ENCODE results near the gene GREB1L. TPM values are rescaled to one million over a fixed set of nuclear protein-coding genes. Genes with fewer than 3 reads are reported as not detected.

GREB1L gene
- total and polyA plus RNA-seq, 2 donors (not counting 1 experiment from before 2014, with no cell fraction given): not detected

DNA sequence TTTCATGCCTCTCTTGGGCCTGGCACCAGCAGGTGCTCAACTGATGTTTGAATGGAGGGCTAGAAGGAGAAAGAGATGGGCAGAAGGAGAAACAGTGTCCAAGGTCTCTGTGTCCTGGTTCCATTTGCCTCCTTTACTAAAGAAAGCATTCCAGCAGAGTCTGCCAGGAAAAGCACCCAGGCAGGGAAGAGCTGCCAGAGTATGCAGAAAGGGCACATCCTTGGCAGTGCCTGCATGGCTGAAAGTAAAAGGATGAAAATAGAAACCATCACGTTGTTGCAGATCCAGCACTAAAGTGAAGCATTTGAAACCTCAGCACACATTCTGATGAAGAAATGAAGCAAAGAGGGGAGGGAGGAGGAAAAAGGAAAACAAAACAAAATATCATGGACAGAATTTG lies 216.3 kb downstream of the GREB1L start:
- ChIA-PET CTCF (no interaction called here), POLR2A (no interaction called here)
- H3K79me2 ChIP-seq (ENCODE audit: control insufficient read depth, insufficient read depth, low read length): no peaks in the 10 kb centered on the region
- no peaks in the 10 kb centered on the region for H4K20me1 ChIP-seq (ENCODE audit: control insufficient read depth, insufficient read depth, low read length, poor library complexity, severe bottlenecking)
- no peak for DNase-seq
- no peaks in the 10 kb centered on the region for H3K4me1 ChIP-seq (ENCODE audit: control insufficient read depth in 2 of 2, insufficient read depth in 2 of 2, low read length in 2 of 2)
- no peak overlapping the region for H3K27ac ChIP-seq (ENCODE audit: low read length in 2 of 2)
- 88% methylated on average over 1 of the region's 1 CpG for WGBS (ENCODE audit: insufficient coverage)
- Mint-ChIP-seq H3K4me1 (no peaks in the 10 kb centered on the region), H3K9me3 (ENCODE audit: insufficient read depth) (no peaks in the 10 kb centered on the region), H3K27ac (no peak overlapping the region), H3K27me3 (peaks cover 25% of the 10 kb centered on the region), H3K4me3 (no peak overlapping the region)
- ATAC-seq (ENCODE audit: low read depth): no peak
- no peaks in the 10 kb centered on the region for H3K36me3 ChIP-seq (replicated peaks in 1 of 2; ENCODE audit: control extremely low read depth in 1 of 2, control insufficient read depth in 1 of 2, extremely low read depth in 1 of 2, insufficient read depth in 2 of 2, low read length in 1 of 2)
- no peak overlapping the region for H3K4me2 ChIP-seq (replicated peaks; ENCODE audit: low read depth, low read length, poor library complexity, severe bottlenecking)
- no peak overlapping the region for H2AFZ ChIP-seq (ENCODE audit: insufficient read depth, low read depth, low read length, poor library complexity, severe bottlenecking)
- intact Hi-C loops (cut with micrococcal nuclease): no loop called here
- no peak overlapping the region for H3K4me3 ChIP-seq (ENCODE audit: control extremely low read depth in 1 of 5, extremely low read depth in 1 of 5, insufficient read depth in 1 of 5, low read depth in 2 of 5, low read length in 4 of 5)
- H3K9ac ChIP-seq (ENCODE audit: low read length): no peak overlapping the region
- TF ChIP-seq, protein P1, sequence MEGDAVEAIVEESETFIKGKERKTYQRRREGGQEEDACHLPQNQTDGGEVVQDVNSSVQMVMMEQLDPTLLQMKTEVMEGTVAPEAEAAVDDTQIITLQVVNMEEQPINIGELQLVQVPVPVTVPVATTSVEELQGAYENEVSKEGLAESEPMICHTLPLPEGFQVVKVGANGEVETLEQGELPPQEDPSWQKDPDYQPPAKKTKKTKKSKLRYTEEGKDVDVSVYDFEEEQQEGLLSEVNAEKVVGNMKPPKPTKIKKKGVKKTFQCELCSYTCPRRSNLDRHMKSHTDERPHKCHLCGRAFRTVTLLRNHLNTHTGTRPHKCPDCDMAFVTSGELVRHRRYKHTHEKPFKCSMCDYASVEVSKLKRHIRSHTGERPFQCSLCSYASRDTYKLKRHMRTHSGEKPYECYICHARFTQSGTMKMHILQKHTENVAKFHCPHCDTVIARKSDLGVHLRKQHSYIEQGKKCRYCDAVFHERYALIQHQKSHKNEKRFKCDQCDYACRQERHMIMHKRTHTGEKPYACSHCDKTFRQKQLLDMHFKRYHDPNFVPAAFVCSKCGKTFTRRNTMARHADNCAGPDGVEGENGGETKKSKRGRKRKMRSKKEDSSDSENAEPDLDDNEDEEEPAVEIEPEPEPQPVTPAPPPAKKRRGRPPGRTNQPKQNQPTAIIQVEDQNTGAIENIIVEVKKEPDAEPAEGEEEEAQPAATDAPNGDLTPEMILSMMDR (IDR thresholded peaks at IDR 0.05): no peak
- TF ChIP-seq EZH2 (IDR thresholded peaks at IDR 0.05; ENCODE audit: borderline replicate concordance, insufficient read depth, low read depth, low read length, poor library complexity, severe bottlenecking): no peak
- no peaks in the 10 kb centered on the region for H3K9me3 ChIP-seq (ENCODE audit: control extremely low read depth in 1 of 3, control insufficient read depth in 2 of 3, insufficient read depth in 1 of 3, low read length in 2 of 3)
- no peaks in the 10 kb centered on the region for H3K27me3 ChIP-seq (replicated peaks in 1 of 4; ENCODE audit: control extremely low read depth in 1 of 4, control insufficient read depth in 3 of 4, insufficient read depth in 4 of 4, low read length in 3 of 4)

DNA sequence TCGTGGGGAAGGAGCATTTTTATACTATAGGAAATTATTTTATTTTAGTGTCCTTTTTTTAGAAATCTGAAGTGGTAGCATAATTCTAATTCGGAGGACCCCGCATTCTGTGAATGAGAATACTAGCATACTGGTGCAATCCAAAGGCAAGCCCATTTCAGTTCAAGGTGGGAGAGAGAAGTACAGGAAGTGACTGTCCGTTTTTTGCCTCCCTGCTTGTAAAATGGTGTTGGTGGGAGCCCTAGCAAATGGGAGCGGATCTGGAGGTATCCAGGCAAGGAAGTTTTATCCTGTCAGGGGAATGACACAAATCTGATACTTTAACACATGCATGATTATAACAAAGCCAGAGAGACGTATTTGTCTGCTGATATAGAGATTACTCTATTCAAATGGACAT lies 216.8 kb downstream of the GREB1L start:
- TF ChIP-seq EZH2 (IDR thresholded peaks at IDR 0.05; ENCODE audit: borderline replicate concordance, insufficient read depth, low read depth, low read length, poor library complexity, severe bottlenecking): no peak
- no peaks in the 10 kb centered on the region for H3K4me1 Mint-ChIP-seq
- no peak overlapping the region for H3K27ac ChIP-seq (ENCODE audit: low read length in 2 of 2)
- intact Hi-C loops (cut with micrococcal nuclease): no loop called here
- no peaks in the 10 kb centered on the region for H3K4me1 ChIP-seq (ENCODE audit: control insufficient read depth in 2 of 2, insufficient read depth in 2 of 2, low read length in 2 of 2)
- WGBS (ENCODE audit: insufficient coverage): 100% methylated on average over 1 of the region's 6 CpGs
- no peaks in the 10 kb centered on the region for H3K79me2 ChIP-seq (ENCODE audit: control insufficient read depth, insufficient read depth, low read length)
- H3K9me3 ChIP-seq (ENCODE audit: control extremely low read depth in 1 of 3, control insufficient read depth in 2 of 3, insufficient read depth in 1 of 3, low read length in 2 of 3): no peaks in the 10 kb centered on the region
- no peaks in the 10 kb centered on the region for H3K36me3 ChIP-seq (replicated peaks in 1 of 2; ENCODE audit: control extremely low read depth in 1 of 2, control insufficient read depth in 1 of 2, extremely low read depth in 1 of 2, insufficient read depth in 2 of 2, low read length in 1 of 2)
- no peaks in the 10 kb centered on the region for H4K20me1 ChIP-seq (ENCODE audit: control insufficient read depth, insufficient read depth, low read length, poor library complexity, severe bottlenecking)
- no peaks in the 10 kb centered on the region for H3K27me3 ChIP-seq (replicated peaks in 1 of 4; ENCODE audit: control extremely low read depth in 1 of 4, control insufficient read depth in 3 of 4, insufficient read depth in 4 of 4, low read length in 3 of 4)
- H3K4me3 Mint-ChIP-seq: no peak overlapping the region
- H3K9ac ChIP-seq (ENCODE audit: low read length): no peak overlapping the region
- no peaks in the 10 kb centered on the region for H3K9me3 Mint-ChIP-seq (ENCODE audit: insufficient read depth)
- ChIA-PET POLR2A (no interaction called here), CTCF (no interaction called here)
- no peak overlapping the region for H3K27ac Mint-ChIP-seq
- H3K27me3 Mint-ChIP-seq: peaks cover 24% of the 10 kb centered on the region
- no peak overlapping the region for H2AFZ ChIP-seq (ENCODE audit: insufficient read depth, low read depth, low read length, poor library complexity, severe bottlenecking)
- H3K4me3 ChIP-seq (ENCODE audit: control extremely low read depth in 1 of 5, extremely low read depth in 1 of 5, insufficient read depth in 1 of 5, low read depth in 2 of 5, low read length in 4 of 5): no peak overlapping the region
- H3K4me2 ChIP-seq (replicated peaks; ENCODE audit: low read depth, low read length, poor library complexity, severe bottlenecking): no peak overlapping the region
- DNase-seq: no peak
- ATAC-seq (ENCODE audit: low read depth): no peak

All from B cell (primary cell).